ENCODE data around the gene USP48.

Gene USP48

GRCh38 chr1:21655748-21656147, 127.2 kb downstream of the USP48 start:
- TF ChIP-seq CTCF (IDR thresholded peaks at IDR 0.05; ENCODE audit: low read length, missing control alignments) = no peak
- no peak for DNase-seq (ENCODE audit: low read depth)
- no peak overlapping the region for H3K4me3 ChIP-seq (replicated peaks; ENCODE audit: low read depth, low read length)

- H3K4me3 ChIP-seq (replicated peaks; ENCODE audit: low read depth, low read length) = no peak overlapping the region
- DNase-seq (ENCODE audit: low read depth) = no peak
- no peak for TF ChIP-seq CTCF (IDR thresholded peaks at IDR 0.05; ENCODE audit: low read length, missing control alignments)
These were observed 127.7 kb downstream of the USP48 start for GRCh38 chr1:21655259-21655658.

GRCh38 chr1:21654209-21654608, 128.7 kb downstream of the USP48 start:
- no peak for DNase-seq (ENCODE audit: low read depth)
- TF ChIP-seq CTCF (IDR thresholded peaks at IDR 0.05; ENCODE audit: low read length, missing control alignments) = no peak
- H3K4me3 ChIP-seq (replicated peaks; ENCODE audit: low read depth, low read length) = no peak overlapping the region

- no peak for DNase-seq (ENCODE audit: low read depth)
- TF ChIP-seq CTCF (IDR thresholded peaks at IDR 0.05; ENCODE audit: low read length, missing control alignments) = no peak
- H3K4me3 ChIP-seq (replicated peaks; ENCODE audit: low read depth, low read length) = no peak overlapping the region
These were observed 129.2 kb downstream of the USP48 start for GRCh38 chr1:21653744-21654100.

GRCh38 chr1:21652937-21653743, 129.8 kb downstream of the USP48 start:
- no peak overlapping the region for H3K4me3 ChIP-seq (replicated peaks; ENCODE audit: low read depth, low read length)
- no peak for DNase-seq (ENCODE audit: low read depth)
- TF ChIP-seq CTCF (IDR thresholded peaks at IDR 0.05; ENCODE audit: low read length, missing control alignments) = no peak

- TF ChIP-seq CTCF (IDR thresholded peaks at IDR 0.05; ENCODE audit: low read length, missing control alignments) = no peak
- no peak overlapping the region for H3K4me3 ChIP-seq (replicated peaks; ENCODE audit: low read depth, low read length)
- DNase-seq (ENCODE audit: low read depth) = no peak
These were observed 130.6 kb downstream of the USP48 start for GRCh38 chr1:21652101-21652936.

Data from fibroblast of pulmonary artery (primary cell).